ENCODE data around the gene PCYT2. TPM values are rescaled to one million over a fixed set of nuclear protein-coding genes. Genes with fewer than 3 reads are reported as not detected.

PCYT2 gene
- total RNA-seq, 1 donor from 2014 or later: 39.7 TPM

- H3K27ac ChIP-seq: no peak overlapping the region
- H3K4me1 ChIP-seq: peaks cover 69% of the 10 kb centered on the region
- peaks cover 59% of the 10 kb centered on the region for H3K36me3 ChIP-seq
- no peak for DNase-seq
- H3K9me3 ChIP-seq: no peaks in the 10 kb centered on the region
- intact Hi-C loops (cut with DNase I): no loop called here
- no peaks in the 10 kb centered on the region for H3K27me3 ChIP-seq (ENCODE audit: low read depth)
- no peak for ATAC-seq
- no peak overlapping the region for H3K4me3 ChIP-seq
- TF ChIP-seq CTCF (IDR thresholded peaks at IDR 0.05): no peak
These were observed 47.1 kb downstream of the PCYT2 start for GRCh38 chr17:81863833-81864768.

- no peak overlapping the region for H3K27ac ChIP-seq
- DNase-seq: no peak
- intact Hi-C loops (cut with DNase I): no loop called here
- no peak for ATAC-seq
- H3K4me3 ChIP-seq: no peak overlapping the region
- TF ChIP-seq CTCF (IDR thresholded peaks at IDR 0.05): no peak
- no peaks in the 10 kb centered on the region for H3K27me3 ChIP-seq (ENCODE audit: low read depth)
- H3K9me3 ChIP-seq: no peaks in the 10 kb centered on the region
- peaks cover 59% of the 10 kb centered on the region for H3K36me3 ChIP-seq
- peaks cover 69% of the 10 kb centered on the region for H3K4me1 ChIP-seq
These were observed 48.0 kb downstream of the PCYT2 start for GRCh38 chr17:81863123-81863675.

- H3K4me3 ChIP-seq: peak overlapping the region; percentile 79
- peaks cover 56% of the 10 kb centered on the region for H3K4me1 ChIP-seq
- H3K27me3 ChIP-seq (ENCODE audit: low read depth): no peaks in the 10 kb centered on the region
- H3K27ac ChIP-seq: peak overlapping the region; percentile 97
- ATAC-seq: peak; percentile 96 to 97
- H3K9me3 ChIP-seq: no peaks in the 10 kb centered on the region
- TF ChIP-seq CTCF (IDR thresholded peaks at IDR 0.05): no peak
- DNase-seq: peak; percentile 99
- intact Hi-C loops (cut with DNase I): no loop called here
- H3K36me3 ChIP-seq: peaks cover 59% of the 10 kb centered on the region
These were observed 50.2 kb downstream of the PCYT2 start for GRCh38 chr17:81860756-81861568.

- intact Hi-C loops (cut with DNase I): no loop called here
- H3K27me3 ChIP-seq (ENCODE audit: low read depth): no peaks in the 10 kb centered on the region
- H3K27ac ChIP-seq: peak within 1 kb of the TSS; percentile 97
- peaks cover 60% of the 10 kb centered on the region for H3K36me3 ChIP-seq
- DNase-seq (no peak), ATAC-seq (peak in 1 of 2 donors; percentile 0)
- TF ChIP-seq CTCF (IDR thresholded peaks at IDR 0.05): no peak
- peak within 1 kb of the TSS; percentile 98 for H3K4me3 ChIP-seq
- no peaks in the 10 kb centered on the region for H3K9me3 ChIP-seq
- peaks cover 51% of the 10 kb centered on the region for H3K4me1 ChIP-seq
These were observed 51.1 kb downstream of the PCYT2 start, which contains the start of gene P4HB for GRCh38 chr17:81859906-81860755. P4HB (minus strand) TSS chr17:81860535; CDS start chr17:81860471, 64 bp downstream.

Data from lower lobe of right lung (tissue), 2 donors.